Stimulated activated CD4-positive, alpha-beta T cell treated with anti-CD3 and anti-CD28 coated beads, Interleukin-1b, Interleukin-23, amount 100 ng/mL, for 1 hour (primary cell): ENCODE results near the gene PTPN4.

Source experiments
- DNase-seq, 2 donors: peaks; one replicate each; pipeline ENCODE4 v3.0.0-alpha.2; 2020; ENCODE audit warnings: low read depth in 2 of 2

PTPN4 gene

DNA sequence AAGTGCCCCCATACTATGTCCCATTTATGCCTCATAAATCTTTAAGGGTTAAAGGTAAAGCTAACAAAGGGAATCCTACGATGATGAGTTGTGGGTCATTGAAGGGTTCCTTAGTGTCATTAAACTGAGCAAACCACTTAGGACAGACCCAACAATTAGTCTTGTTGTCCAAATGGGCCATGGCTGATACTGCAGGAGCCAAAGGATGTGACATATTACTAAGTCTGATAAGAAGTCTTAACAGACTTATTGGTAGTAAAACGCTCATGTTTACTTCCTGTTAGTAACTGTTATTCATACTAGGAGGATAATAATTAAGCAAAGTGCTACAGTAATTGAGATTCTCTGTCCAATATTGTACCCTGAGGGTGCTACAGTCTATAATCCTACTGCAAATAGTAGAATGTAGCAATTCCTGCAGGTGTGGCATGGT lies 96.8 kb downstream of the PTPN4 start:
- DNase-seq = no peak

DNA sequence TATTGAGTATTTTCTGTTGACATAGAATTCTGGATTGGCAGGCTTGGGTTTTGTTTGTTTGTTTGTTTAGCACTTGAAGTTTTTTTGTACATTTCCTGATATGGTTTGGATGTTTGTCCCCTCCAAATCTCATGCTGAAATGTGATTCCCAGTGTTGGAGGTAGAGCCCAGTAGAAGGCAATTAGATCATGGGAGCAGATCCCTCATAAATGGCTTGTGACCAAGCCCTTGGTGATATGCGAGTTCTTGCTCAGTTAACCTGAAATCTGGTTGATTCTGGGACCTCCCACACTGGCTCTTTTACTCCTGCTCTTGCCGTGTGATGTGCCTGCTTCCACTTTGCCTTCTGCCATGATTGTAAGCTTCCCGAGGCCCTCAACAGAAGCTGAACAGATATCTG lies 98.0 kb downstream of the PTPN4 start:
- DNase-seq = no peak

DNA sequence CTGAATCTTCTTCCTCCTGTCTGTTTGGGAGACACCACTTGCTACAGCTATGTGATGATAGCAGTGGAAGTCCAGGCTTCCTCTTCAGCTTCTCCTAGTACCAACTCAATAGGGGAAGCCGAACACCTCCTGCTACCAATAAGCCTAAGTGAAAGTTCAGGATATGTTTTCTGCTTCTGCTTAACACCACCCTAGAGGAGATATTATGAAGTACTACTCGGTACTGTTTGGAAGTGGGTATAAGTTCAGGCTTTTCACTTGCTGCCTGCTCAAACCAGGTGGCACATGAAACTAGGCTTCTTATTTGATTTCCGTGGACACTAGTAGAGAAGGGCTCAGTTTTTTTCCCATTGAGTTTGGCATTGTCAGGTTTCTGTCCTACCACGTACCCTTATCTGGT lies 99.8 kb downstream of the PTPN4 start:
- no peak for DNase-seq

DNA sequence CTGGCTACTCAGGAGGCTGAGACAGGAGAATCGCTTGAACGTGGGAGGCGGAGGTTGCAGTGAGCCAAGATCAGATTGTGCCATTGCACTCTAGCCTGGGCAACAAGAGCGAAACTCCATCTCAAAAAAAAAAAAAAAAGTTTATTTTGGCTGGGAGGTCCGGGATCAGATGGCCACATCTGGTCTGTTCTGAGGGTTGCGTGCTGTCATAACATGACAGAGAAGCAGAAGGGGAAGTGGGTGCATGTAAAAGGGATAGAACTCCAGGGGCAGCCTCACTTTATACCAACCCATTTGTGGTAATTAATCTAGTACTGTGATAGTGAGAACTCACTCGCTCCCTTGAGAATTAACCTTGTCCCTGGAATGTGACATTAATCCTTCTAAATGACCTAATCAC lies 101.2 kb downstream of the PTPN4 start:
- no peak for DNase-seq

DNA sequence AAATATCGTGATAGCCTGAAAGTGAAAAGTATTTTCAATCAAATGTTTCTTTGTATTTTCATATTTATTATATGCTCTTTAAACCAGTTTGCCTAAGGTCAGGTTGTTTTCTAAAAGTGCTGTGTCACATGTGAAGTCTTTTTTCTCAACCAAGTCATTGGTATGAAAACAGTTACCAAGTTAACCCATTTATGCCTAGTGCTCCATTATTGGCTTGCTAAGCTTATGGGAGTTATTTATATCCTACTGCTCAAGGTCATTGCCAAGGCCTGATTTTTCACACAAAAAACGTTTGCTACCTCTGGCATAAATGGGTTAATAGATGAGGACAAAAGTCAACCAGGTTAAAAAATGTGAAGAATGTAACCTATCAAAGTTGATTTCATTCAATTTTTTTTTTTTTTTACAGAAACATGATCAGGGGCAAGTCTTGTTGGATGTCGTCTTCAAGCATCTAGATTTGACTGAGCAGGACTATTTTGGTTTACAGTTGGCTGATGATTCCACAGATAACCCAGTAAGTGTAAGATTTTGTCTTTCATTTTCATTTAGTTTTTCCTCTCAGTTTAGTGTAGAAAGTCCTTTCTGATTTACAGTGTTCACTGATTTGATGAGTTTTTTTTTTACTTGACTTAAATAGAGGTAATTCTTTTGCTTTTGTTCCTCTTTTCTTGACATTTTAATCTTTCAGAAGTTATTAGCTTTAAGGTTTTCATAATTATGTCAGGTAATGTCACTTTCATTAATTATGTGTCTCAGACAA lies 102.6 kb downstream of the PTPN4 start:
- DNase-seq = no peak

DNA sequence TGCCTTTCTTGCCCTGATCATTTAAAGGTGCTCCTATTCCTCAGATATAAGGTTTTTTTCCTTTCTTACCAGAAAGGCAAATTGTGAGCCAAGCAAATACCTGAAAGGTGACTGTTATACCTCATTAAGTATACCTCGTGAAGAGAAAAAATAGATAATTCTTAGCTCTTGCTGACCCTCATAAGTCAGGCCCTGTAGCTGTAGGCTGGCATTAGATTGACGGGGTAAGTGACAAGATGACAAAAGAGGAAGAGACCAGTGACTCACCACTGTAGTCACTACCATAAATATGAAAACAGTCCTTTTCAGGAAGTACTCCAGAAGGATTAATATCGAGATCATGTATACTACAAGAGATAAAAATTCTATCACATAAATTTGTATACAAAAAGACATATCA lies 104.6 kb downstream of the PTPN4 start:
- no peak for DNase-seq

DNA sequence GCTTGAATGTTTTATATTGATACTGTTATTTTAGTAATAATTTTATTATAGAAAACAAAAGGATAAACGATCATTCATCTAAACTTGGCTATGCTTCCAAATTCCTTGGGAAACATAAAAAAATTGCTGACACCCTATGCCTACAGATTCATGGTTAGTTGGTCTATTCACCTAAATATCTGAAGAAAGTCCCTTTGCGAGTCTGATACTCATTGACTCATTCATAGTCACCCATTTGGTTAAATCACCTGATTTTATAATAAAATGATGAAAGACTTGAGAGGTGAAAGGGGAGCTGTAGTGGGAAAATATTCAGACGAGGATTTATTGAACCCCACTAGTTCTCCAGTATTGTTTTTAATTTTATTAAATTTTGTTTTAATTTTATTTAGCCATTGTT lies 112.0 kb downstream of the PTPN4 start:
- DNase-seq = no peak

DNA sequence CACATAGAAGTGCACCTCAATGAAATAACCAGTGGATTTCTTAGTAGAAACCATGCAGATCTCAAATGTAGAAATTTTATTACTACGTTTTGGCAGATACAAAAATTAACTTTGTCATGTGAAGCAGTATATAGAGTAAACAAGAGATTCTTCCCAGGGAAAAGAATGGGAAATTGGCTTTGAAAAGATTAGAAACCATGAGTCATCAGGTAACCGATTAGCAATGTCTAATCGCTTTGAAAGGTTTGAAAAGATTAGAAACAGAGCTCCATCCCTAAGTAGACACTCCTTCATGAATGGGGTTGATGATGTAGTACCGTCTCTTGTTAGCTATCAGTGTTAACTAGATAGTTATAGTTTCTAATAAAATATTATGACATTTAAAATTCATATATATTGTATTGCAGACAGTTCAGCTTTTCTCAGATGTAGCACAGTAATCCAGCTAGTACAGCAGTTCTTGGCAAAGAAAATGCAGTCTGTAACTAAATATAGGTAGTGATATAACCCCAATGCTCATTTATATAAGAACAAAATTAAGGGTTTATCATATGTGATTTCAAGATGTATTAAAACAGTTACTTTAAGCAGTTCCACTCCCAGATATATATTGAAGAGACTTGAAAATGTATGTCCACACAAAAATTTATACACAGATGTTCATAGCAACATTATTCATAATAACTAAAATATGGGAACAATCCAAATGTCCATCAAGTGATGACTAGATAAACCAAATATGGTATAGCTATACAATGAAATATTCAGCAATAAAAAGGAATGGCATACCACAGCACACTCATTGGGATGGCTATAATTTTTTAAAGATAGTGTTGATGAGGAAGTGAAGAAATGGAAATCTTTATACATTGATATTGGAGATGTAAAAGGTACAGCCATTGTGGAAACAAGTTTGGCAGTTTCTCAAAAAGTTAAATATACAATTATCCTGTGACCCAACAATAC lies 113.9 kb downstream of the PTPN4 start:
- DNase-seq = no peak

DNA sequence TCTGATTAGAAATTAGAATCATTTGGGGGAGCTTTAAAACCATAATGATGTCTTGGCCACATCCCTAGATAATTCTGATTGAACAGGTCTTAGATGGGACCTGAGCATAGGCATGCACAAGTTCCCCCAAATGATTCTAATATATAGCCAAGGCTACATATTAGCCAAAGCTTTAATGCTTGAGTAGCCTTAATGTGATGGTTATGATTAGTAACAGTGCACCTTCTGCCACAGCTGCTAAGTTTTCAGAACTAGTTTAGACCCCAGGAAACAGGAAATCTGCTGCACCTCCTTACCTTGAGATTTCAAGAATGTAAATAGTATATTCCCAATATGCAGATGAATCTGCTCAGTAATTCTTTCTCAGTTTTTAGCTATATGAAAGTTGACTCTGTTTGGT lies 119.8 kb downstream of the PTPN4 start:
- DNase-seq = no peak

DNA sequence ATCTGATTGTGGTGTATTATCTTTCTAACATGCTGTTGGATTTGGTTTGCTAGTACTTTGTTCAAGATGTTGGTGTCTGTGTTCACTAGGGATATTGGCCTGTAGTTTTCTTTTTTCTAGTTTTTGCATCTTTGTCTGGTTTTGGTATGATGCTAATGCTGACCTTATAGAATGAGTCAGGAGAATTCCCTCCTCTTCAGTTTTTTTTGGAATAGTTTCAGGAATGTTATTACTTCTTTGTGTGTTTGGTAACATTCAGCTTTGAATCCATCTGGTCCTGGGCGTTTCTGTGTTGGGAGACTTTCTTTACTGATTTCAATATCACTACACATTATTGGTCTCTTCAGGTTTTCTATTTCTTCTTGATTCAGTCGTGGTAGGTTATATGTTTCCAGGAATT lies 129.0 kb downstream of the PTPN4 start:
- no peak for DNase-seq

DNA sequence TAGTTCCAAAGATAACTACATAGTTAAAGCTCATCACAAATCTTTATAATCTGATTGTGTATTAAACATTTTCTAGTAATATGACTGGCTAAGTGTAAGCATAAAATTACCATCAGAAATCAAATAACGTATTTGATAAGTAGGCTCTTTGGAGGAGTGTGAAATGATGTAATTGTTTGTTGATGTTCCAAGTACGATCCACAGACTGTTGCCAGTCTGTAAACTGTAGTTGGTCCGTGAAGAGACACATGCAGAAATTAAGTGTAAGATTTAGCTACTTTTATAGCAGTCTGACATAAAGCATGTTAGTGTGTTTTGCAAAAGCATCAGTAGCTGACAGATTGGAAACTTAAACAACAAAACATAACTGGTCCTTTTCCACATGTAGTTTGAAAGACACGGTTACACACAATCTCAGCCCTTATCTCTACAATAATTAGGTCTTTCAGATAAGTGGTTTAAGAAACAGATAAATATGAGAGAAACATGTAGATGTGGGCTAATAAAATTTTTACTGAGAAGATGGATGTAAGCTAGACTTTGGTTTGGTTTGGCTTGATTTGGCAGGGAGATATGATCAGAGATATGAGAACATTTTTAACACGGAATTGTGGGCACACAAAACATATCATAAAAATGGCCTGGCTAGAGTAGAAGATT lies 138.1 kb downstream of the PTPN4 start:
- DNase-seq = no peak

DNA sequence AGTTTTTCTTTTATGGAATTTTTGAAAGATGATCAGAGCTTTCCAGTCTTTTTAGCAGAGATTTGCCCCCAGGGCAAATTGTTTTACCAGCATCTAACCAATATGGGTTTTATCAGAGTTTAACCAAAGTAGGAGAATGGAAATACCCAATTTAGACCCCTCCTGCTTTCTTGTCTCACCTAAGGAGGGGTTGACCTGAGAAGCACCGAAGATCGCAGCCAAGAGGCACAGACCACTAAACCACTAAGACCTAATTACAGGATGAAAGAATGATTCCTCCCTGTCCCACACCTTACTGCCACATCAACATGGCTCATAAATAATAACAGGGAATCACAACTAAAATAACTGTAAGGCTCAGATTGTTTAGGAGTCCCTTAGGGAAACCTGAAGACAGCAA lies 141.3 kb downstream of the PTPN4 start:
- DNase-seq = no peak

DNA sequence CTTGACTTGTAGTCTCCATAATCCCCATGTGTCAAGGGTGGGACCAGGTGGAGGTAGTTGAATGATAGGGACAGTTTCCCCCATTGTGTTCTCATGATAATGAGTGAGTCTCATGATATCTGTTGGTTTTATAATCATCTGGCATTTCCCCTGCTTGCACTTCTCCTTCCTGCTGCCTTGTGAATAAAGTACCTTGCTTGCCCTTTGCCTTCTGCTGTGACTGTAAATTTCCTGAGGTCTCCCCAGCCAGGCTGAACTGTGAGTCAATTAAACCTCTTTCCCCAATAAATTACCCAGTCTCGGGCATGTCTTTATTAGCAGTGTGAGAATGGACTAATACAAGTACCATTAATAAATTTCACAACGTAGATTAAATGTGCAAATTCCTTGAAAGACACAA lies 150.8 kb downstream of the PTPN4 start:
- DNase-seq = no peak

DNA sequence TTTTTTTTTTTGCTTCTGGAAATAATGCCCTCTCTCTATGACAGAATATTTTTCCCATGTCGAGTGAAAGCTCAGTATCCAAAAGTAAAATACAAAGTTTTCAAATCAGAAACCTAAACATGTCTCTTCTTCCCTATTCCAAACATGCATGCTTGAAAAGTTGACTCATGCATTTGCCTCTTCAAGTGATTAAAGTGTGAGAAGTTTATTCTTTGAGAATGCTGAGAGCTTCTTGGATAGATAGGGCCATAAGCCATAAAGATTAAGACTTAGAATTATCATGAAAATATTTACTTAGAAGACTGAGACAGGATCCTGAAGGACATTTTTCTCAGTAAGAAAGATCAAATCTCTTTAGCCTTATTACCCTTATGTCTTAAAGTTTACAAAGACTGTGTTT lies 154.5 kb downstream of the PTPN4 start:
- no peak for DNase-seq

DNA sequence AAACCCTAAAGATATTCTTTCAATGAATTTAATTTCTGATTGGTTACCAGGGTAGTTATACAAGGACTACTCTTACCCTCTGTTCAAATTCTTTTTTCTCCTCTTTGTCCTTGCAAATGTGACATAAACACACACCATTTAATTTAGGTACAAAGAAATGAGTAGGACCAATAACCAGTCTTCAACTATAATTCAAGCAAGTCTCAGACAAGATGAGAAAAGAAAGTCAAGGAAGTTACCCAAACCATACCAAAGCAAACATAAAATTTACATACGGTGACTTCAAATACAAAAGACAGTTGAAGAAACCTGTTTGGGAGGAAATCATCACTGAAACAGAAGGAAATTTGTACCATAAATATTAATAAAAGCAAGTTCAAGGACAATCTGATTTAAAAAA lies 162.1 kb downstream of the PTPN4 start:
- no peak for DNase-seq

DNA sequence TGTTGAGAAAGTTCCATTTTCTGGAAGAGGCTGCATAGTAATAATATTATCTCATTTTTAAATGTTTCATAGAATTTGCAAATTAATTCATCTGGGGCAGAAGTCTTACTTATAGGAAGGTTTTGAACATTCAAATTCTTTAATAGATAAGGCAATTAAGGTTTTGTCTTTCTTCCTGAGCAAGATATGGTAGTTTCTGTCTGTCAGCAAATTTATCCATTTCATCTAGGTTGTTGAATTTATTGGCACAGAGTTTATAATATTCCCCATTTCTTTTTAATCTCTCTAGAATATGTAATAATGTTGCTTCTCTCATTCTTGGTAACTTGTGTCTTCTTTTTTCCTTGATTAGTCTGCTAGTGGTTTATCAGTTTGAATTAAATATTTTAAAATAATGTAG lies 163.0 kb downstream of the PTPN4 start:
- DNase-seq = no peak

DNA sequence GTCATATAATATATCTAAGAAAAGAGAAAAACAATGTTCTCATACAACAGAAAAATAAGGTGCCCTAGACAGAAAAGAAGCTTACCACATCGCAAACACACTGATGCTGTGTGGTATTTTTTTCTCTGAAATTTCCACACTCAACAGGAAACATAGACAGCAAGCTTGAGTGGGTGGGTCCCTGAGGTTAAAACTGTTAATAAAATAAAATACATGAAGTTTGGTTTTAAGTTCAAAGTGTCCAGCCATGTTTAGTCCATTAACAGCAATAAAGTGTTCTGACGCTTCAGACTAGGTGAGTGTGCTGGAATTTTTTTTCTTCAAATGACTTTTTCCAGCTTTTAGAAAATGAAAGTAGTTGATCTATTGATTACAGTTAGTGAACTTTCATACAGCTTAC lies 169.8 kb downstream of the PTPN4 start:
- no peak for DNase-seq

DNA sequence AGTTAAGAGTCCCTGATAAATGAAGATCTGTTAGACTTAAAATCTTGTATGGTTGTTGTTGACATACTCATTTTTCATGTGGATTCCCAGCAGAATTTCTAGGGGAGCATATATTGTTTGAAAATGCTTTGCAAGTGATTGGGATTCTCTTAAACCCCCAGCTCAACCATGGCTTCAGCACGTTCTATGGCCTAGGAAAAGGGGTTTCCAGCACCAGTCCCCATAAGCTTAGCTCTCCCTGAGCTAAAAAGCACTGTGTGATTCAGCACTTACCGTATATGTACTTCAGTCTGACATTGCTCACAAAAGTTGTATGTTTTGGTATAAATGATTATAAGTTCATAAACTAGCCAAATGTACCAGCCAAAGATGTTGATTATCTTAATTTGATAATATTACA lies 173.1 kb downstream of the PTPN4 start:
- no peak for DNase-seq

DNA sequence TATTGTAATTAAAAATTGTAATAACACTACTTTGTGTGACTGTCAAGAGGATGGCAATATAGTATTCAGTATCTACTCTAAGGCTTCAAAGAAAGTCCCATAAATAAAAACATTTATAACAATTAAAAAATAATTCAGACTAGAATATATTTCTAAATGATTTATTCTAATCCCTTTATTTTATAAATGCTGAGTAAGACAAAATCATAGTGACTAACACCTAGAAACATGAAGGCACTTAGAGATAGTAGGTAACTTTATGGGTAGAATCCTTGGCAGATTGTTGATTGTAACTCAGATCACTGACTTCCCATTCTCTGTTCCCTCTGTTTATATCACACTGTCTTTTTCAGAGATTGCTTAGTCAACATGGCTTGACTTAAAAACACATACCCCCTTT lies 174.6 kb downstream of the PTPN4 start:
- DNase-seq = no peak

DNA sequence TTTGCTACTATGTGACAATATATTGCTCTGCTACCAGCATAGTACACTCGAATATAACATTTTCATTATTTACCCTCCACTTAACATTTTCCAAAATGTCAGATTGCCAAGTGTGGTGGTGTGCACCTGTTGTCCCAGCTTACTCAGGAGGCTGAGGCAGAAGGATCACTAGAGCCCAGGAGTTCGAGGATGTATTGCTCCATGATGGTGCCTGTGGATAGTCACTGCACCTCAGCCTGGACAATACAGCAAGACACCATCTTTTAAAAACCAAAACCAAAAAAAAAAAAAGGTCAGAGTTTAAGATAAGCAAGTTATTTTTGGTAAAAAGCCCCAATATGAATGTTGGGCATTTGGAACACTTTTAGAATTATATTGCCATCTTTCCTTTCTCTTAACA lies 178.0 kb downstream of the PTPN4 start:
- DNase-seq = no peak

DNA sequence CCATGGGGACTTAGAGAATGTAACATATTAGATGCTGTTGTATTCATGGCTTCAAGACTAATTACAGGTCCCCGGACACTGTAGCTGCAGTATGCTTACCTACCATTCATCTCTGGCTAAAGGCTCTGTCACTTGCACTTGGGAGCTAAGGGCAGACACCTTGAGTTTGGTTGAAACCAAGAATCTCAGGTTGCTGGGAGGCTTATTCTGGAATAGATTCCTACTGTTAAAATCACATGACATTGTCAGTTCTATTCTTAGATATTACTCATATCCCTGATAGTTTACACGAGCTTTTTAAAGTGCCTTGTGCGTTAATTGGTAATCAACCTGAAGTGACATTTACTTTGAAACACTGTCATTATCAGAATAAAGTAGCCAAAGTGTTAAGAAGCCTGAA lies 180.2 kb downstream of the PTPN4 start:
- DNase-seq = no peak

DNA sequence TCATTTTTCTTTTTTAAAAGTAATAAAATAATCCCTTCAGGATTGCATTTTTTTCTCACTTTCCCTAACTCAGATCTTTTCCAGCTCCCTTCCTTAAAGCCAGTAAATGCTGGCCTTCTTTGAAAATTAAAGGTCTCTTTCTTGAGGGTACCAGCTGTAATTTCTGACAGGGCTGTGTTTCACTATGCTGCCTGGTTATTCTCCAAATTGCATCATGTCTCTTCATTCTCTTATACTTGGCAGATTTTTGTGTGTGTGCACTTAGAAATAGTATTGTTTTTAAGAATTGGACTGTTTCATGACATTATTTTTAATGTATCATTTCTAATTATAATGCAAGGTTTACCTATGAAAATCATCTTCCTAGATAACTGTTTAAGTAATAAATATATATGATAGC lies 181.1 kb downstream of the PTPN4 start:
- no peak for DNase-seq

DNA sequence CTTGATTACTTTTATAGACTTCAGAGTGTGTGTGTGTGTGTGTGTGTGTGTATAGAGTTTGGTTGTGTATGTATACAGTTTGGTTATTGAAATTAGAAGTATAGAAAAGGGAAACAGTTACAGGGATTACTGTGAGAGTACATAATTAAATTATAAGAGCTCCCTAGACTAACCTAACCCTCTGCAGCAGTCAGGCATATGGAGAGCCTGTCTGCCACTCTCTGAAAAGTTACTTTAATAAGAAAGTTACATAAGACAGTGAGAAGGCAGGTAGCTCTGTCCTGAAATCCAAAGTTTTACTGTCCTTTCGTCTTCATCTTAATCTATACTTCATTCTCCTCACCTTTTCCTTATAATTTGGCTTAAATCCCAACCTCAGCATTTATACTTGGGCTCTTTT lies 181.7 kb downstream of the PTPN4 start:
- DNase-seq = no peak
